ENCODE results near the gene RANBP9.

GRCh38 chr6:13733178-13733887, 21.7 kb upstream of the RANBP9 start:
- TF ChIP-seq, protein P1, sequence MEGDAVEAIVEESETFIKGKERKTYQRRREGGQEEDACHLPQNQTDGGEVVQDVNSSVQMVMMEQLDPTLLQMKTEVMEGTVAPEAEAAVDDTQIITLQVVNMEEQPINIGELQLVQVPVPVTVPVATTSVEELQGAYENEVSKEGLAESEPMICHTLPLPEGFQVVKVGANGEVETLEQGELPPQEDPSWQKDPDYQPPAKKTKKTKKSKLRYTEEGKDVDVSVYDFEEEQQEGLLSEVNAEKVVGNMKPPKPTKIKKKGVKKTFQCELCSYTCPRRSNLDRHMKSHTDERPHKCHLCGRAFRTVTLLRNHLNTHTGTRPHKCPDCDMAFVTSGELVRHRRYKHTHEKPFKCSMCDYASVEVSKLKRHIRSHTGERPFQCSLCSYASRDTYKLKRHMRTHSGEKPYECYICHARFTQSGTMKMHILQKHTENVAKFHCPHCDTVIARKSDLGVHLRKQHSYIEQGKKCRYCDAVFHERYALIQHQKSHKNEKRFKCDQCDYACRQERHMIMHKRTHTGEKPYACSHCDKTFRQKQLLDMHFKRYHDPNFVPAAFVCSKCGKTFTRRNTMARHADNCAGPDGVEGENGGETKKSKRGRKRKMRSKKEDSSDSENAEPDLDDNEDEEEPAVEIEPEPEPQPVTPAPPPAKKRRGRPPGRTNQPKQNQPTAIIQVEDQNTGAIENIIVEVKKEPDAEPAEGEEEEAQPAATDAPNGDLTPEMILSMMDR (IDR thresholded peaks at IDR 0.05): no peak
- TF ChIP-seq POLR2A (IDR thresholded peaks at IDR 0.05; ENCODE audit: low read depth): no peak
- peak; percentile 84 to 95 for TF ChIP-seq POLR2AphosphoS5 (IDR thresholded peaks at IDR 0.05)

All from esophagus muscularis mucosa (tissue), 3 donors.